GM19193 (cell line): ENCODE data around the gene DHRS1.

Experiments used
- POLR2A ChIP-seq: IDR thresholded peaks from 4 replicates; pipeline ENCODE4 v1.6.1; 2011; ENCODE audit not compliant: insufficient read depth, insufficient read length; ENCODE audit errors: extremely low read depth

The DHRS1 gene

GRCh38 chr14:24241829-24242443 lies 57.6 kb downstream of the DHRS1 start:
- no peak for TF ChIP-seq POLR2A
